WERI-Rb-1 (cell line): ENCODE results near the gene DRG2.

Experiments
- DNase-seq: peaks from one replicate; pipeline ENCODE4 v3.0.0-alpha.2; 2020
- H3K27ac ChIP-seq: fragments of 250-450 bp; sonication (Bioruptor Pico); 2 replicates; pipeline ENCODE4 v1.5.1; 2020; ENCODE audit warnings: mild to moderate bottlenecking, moderate library complexity
- H3K27me3 ChIP-seq: fragments of 250-450 bp; sonication (Bioruptor Pico); 2 replicates; pipeline ENCODE4 v1.5.1; 2021; ENCODE audit warnings: mild to moderate bottlenecking, low read depth, moderate library complexity; ENCODE audit not compliant: insufficient read depth, severe bottlenecking
- H3K36me3 ChIP-seq: fragments of 250-450 bp; sonication (Bioruptor Pico); 2 replicates; pipeline ENCODE4 v1.5.1; 2020; ENCODE audit warnings: mild to moderate bottlenecking, moderate library complexity
- H3K4me3 ChIP-seq: 2 replicates; pipeline ENCODE4 v1.5.1; 2011; ENCODE audit warnings: low read depth, mild to moderate bottlenecking, control low read depth, low read length
- H3K9me3 ChIP-seq: fragments of 250-450 bp; sonication (Bioruptor Pico); 2 replicates; pipeline ENCODE4 v1.5.1; 2021; ENCODE audit warnings: mild to moderate bottlenecking, moderate library complexity; ENCODE audit not compliant: severe bottlenecking
- CTCF ChIP-seq: IDR thresholded peaks from 2 replicates; pipeline ENCODE4 v1.5.1; 2011; ENCODE audit warnings: low read depth, mild to moderate bottlenecking, control low read depth, inconsistent platforms, low read length

Gene DRG2

GRCh38 chr17:18100616-18101015, 12.9 kb downstream of the DRG2 start:
- H3K27me3 ChIP-seq: no peaks in the 10 kb centered on the region
- no peak for DNase-seq
- peaks cover 2% of the 10 kb centered on the region; the same call in 1 of the 2 replicates for H3K36me3 ChIP-seq
- no peak for TF ChIP-seq CTCF
- no peak overlapping the region for H3K4me3 ChIP-seq
- H3K9me3 ChIP-seq: no peaks in the 10 kb centered on the region
- H3K27ac ChIP-seq: no peak overlapping the region

- Histone ChIP-seq H3K9me3 (no peaks in the 10 kb centered on the region), H3K27me3 (no peaks in the 10 kb centered on the region), H3K27ac (no peak overlapping the region), H3K36me3 (no peaks in the 10 kb centered on the region), H3K4me3 (no peak overlapping the region)
- DNase-seq: no peak
- no peak for TF ChIP-seq CTCF
Observed at GRCh38 chr17:18101828-18102227, 14.1 kb downstream of the DRG2 start.

GRCh38 chr17:18102640-18103039, 14.9 kb downstream of the DRG2 start:
- H3K36me3 ChIP-seq: no peaks in the 10 kb centered on the region
- TF ChIP-seq CTCF: no peak

GRCh38 chr17:18105027-18105426, 17.3 kb downstream of the DRG2 start:
- Histone ChIP-seq H3K4me3 (no peak overlapping the region), H3K36me3 (no peaks in the 10 kb centered on the region), H3K27me3 (no peaks in the 10 kb centered on the region), H3K9me3 (no peaks in the 10 kb centered on the region), H3K27ac (peak overlapping the region; percentile 60)
- no peak for TF ChIP-seq CTCF
- DNase-seq: peak; percentile 73

More at GRCh38 chr17:18102640-18103039, 14.9 kb downstream of the DRG2 start:
- no peak overlapping the region for H3K4me3 ChIP-seq
- H3K27me3 ChIP-seq: no peaks in the 10 kb centered on the region
- DNase-seq: no peak
- no peaks in the 10 kb centered on the region for H3K9me3 ChIP-seq
- no peak overlapping the region for H3K27ac ChIP-seq

GRCh38 chr17:18105595-18105994, 17.8 kb downstream of the DRG2 start:
- Histone ChIP-seq H3K27ac (peak overlapping the region; percentile 60), H3K27me3 (no peaks in the 10 kb centered on the region), H3K36me3 (no peaks in the 10 kb centered on the region), H3K9me3 (no peaks in the 10 kb centered on the region), H3K4me3 (no peak overlapping the region)
- no peak for DNase-seq
- no peak for TF ChIP-seq CTCF

GRCh38 chr17:18106211-18106610, 18.5 kb downstream of the DRG2 start:
- Histone ChIP-seq H3K27ac (no peak overlapping the region; the same call in 1 of the 2 replicates), H3K36me3 (no peaks in the 10 kb centered on the region), H3K27me3 (no peaks in the 10 kb centered on the region), H3K9me3 (no peaks in the 10 kb centered on the region), H3K4me3 (no peak overlapping the region)
- no peak for TF ChIP-seq CTCF
- no peak for DNase-seq
